Esophagus squamous epithelium (tissue), 4 donors: ENCODE measurements around the gene CCDC194.

Experiments used
- CTCF ChIP-seq, 6 experiments: fragments of 450-650 bp in 4 of 6; fragments of 200-600 bp in 2 of 6; sonication (generic) in 2 of 6; IDR thresholded peaks; one replicate each; pipeline ENCODE4 v1.5.1; 2016 to 2019; ENCODE audit warnings: antibody characterized with exemption in 6 of 6, mild to moderate bottlenecking in 4 of 6, moderate library complexity in 4 of 6
- POLR2A ChIP-seq, 4 donors: fragments of 450-650 bp; IDR thresholded peaks; one replicate each; pipeline ENCODE4 v1.6.1; 2017; ENCODE audit warnings: antibody characterized with exemption in 4 of 4, mild to moderate bottlenecking in 4 of 4, moderate library complexity in 3 of 4

DNA sequence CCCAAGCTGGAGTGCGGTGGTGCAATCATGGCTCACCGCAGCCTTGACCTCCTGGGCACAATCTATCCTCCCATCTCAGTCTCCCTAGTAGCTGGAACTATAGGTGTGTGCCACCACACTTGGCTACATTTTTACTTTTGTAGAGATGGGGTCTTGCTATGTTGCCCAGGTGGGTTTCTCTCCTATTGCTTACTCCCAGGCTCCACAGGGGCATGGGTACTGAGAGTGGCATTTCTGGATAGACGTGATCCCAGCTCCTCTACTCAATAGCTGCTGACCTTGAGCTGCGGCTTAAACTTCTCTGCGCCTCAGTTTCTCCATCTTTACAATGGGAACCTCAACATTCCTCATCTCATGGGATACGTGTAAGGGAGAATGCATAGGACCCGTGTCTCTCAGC lies 37.4 kb upstream of the CCDC194 start:
- TF ChIP-seq POLR2A (IDR thresholded peaks at IDR 0.05) (no peak), CTCF (IDR thresholded peaks at IDR 0.05) (no peak)
